CD1c-positive myeloid dendritic cell (primary cell): Measurements from ENCODE around the gene THYN1.
A peak's percentile ranks its signal among the peaks of the same experiment; 100 is the strongest.
"Not testable (repeated sequence)": the region's sequence is repeated elsewhere in the genome, so short reads cannot be mapped to it uniquely, and the experiment has no call there.

ENCODE experiments used
- DNase-seq: peaks from one replicate; pipeline ENCODE4 v3.0.0-alpha.2; 2016; ENCODE audit errors: extremely low spot score

Gene THYN1

DNA sequence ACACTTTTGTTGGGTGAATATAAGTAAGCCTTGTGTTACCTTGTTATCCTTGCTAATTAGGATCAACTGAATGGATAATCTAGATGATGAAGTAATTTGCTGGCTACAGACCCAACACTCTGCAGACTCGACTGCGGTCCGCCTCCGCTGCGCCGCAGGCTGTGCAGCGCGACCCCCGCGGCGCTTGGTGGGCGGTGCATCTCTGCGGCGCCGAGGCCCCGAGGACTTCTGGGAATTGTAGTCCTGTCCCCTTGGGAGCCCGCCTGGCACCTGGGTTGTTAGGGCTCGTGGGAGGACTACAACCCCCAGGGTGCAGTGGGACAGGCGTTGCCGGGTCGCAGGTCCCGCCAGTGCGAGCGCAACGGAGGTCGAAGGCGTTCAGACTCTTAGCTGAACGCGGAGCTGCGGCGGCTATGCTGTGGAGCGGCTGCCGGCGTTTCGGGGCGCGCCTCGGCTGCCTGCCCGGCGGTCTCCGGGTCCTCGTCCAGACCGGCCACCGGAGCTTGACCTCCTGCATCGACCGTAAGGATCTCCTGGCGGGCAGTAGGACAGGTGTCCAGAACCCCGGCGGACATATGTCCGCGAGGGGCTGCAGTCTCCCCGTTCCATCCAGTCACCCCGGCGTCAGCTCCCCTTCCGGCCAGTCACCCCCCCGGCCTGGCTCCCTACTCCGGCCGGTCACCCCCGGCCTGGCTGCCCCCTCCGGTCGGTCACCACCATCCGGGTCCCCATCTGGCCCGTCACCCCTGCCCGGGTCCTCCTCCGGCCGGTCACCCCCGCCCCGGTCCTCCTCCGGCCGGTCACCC lies at the start of gene THYN1, which contains the start of gene ACAD8:
TSS of gene THYN1 (minus strand) at position 165 of the 806 bp plus-strand sequence. CDS start 470 bp downstream, outside the sequence.
TSS of gene ACAD8 (plus strand) at position 381 of the 806 bp plus-strand sequence. CDS start at position 414, 33 bp downstream.
- peak; percentile 97 for DNase-seq

DNA sequence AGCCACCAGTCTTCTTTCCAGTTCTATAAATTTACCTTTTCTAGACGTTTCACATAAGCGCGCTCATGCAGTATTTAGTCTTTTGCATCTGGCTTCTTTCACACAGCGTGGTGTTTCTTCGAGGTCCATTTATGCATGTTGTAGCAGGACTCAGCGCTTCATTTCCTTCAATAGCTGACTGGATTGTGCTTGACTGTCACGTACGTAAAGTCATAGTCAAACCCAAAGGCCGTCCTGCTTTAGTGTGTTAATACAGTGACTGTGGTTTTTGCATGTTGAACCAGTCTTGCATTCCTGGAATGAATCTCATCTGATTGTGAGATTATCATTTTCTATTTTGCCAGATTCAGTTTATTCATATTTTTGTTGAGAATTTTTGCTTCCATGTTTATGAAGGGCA lies 41.5 kb upstream of the THYN1 start:
- no peak for DNase-seq

DNA sequence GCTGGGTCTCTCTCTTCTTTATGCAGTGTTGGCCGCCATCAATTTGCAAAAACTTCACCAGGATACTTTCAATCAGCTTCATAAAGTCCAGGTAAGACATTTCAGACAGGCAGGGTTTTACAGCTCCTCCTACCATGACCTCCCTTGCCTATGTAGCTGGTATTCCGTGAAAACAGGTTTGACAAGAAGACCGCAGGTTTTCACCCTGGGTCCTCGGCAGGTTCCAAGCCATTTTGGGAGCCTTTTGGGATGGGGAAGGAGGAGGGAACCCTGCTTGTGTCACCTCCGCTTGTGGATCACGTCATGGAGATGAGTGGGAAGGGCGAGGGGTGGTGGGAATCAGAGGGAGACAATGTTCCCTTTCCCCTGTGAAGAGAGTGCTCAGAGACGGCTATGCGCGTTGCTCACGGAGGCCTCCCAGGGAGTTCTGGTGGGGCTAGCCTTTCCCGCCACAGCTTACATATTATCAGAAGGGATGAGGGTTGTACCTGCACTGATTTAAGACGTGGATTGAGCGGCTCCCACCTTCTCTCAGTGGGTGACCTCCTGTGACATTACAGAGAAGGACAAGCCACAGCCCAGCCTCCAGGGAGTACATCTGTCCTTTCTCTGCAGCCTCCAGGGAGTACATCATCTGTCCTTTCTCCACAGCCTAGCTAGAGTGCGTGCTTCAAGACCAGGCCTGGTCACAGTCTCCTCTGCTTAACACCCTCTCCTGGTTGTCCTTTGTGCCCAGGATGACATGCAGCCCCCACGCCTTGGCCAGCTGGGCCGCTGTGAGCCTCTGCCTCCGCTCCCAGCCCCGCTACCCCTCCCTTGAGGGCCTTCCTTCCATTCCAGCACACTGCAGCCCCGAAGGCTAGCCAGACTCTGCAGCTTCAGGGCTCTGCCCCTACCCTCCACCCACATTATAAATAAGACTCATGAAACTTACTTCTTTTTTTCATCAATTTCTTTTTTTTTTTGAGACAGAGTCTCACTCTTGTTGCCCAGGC lies 40.3 kb upstream of the THYN1 start:
- DNase-seq: no peak

DNA sequence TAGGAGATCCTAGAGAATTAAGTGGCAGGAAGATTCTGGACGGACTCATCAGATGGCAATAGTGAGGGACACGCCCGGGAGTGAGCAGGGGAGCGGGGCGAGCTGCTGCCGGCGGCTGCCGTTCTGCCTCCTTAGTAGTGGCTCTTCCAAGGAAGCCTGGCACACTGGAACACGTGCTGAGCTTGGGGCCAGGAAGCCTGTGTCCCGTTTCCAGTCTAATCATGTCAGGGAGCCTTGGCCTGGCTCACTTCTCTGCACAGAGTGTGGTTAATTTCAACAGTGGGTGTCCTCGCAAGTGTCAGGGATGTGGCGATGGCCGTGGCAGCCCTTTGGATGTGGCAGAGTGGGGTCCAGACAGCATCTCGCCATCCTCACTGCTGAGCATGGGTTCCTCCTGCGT lies 39.5 kb upstream of the THYN1 start:
- DNase-seq: no peak

DNA sequence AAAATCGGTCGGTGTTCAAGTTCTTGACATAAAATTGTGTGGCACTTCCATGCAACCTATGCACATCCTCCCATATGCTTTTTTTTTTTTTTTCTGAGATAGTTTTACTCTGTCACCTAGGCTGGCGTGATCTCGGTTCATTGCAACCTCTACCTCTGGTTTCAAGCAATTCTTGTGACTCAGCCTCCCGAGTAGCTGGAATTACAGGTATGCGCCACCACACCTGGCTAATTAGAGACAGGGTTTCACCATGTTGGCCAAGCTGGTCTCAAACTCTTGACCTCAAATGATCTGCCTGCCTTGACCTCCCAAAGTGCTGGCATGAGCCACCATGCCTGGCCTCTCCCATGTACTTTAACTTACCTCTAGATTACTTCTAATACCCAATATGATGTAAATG lies 38.0 kb upstream of the THYN1 start:
- DNase-seq: no peak

DNA sequence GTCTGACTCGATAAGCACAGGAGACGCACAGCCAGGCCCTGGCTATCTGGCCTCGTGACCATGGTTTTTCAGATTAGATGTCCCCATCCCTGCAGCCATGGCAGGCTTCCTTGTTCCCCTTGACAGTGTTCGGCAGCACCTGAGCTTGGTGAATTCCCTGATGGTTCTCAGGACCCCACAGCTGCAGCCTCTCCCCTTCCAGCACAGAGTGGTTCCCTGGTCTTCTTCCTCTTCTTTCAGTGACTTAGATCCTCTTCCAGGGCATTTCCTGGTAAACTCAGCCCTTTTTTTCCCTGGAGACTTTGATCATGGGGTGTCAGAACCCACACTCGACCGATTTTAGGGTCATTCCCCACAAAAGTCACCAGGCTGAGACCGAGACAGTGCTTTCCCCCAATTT lies 37.5 kb upstream of the THYN1 start:
- no peak for DNase-seq

DNA sequence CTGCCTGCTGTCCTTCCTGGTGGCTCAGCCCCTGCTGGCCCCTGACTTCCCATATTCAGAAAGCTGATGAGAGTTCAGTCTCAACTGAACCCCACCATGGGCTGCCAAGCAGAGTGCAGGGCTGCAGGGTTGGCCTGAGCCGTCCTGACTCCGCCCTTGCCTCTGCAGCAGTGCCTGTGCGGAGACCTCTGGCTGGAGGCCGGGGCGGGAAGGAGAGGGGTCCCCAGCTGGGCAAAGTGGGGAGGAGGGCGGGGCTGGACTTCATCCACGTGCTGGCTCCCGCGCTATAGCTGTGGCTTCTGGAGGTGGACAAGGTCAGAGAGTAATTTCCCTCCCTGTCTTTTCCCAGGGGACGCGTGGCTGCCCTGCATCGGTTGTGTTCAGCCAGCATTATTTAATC lies 36.6 kb upstream of the THYN1 start:
- no peak for DNase-seq

DNA sequence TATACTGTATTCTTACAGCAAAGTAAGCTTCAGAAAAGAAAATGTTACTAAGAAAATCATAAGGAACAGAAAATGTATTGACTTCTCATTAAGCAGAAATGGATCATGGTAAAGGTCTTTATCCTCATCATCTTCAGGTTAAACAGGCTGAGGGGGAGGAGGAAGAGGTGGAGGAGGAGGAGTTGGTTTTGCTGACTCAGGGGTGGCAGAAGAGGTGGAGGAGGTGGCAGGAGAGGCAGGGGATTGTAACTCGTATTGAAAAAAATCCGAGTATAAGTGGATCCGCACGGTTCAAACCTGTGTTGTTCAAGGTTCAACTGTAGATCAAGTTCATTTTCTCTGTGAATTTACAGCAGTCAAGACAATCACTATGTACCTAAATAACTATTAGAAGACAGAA lies 36.0 kb upstream of the THYN1 start:
- no peak for DNase-seq

DNA sequence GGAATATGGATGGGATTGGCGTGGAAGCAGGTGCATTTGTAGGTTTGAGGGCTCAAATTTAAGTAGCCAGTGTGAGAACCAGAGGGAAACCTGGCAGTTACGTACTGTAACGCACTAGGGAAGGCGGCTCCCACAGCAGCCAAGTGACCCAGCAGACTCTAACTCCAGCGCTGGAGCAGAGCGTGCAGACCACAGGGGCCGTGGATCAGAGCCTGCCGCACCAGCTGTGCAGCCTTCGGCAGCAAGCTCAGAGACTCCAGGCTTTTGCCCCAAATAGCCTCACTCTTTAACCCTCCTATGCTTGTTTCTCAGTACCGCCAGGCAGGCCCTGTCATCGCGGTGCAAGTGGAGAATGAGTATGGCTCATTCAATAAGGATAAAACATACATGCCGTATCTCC lies 35.3 kb upstream of the THYN1 start:
- no peak for DNase-seq

DNA sequence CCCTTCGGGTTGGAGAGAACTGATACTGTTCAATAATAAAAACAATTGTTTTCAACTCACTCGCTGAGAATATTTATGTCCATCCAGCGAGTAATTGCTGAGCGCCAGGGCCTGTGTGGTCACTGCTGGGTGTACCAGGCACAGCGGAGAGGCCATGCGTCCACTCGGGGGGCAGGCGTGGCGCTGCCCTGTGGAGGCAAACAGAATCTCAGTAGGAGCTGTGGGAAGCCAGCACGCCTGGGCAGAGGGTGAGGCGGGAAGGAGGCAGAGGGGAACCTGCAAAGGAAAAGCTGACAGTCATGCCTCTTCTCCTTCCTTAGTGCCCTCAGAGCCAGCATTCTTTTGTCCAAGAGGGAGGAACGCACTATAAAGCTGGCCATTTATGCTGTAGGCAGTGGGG lies 34.4 kb upstream of the THYN1 start:
- DNase-seq: no peak

DNA sequence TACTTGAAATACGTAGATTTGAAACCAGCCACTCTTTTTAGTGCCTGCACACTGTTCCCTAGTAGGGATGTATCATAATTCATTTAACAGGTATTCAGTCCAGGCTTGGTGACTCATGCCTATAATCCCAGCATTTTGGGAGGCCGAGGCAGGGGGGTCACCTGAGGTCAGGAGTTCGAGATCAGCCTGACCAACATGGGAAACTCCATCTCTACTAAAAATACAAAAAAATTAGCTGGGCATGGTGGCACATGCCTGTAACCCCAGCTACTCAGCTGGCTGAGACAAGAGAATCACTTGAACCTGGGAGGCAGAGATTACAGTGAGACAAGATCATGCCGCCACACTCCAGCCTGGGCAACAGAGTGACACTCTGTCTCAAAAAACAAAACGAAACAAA lies 31.2 kb upstream of the THYN1 start:
- DNase-seq: not testable (repeated sequence)

DNA sequence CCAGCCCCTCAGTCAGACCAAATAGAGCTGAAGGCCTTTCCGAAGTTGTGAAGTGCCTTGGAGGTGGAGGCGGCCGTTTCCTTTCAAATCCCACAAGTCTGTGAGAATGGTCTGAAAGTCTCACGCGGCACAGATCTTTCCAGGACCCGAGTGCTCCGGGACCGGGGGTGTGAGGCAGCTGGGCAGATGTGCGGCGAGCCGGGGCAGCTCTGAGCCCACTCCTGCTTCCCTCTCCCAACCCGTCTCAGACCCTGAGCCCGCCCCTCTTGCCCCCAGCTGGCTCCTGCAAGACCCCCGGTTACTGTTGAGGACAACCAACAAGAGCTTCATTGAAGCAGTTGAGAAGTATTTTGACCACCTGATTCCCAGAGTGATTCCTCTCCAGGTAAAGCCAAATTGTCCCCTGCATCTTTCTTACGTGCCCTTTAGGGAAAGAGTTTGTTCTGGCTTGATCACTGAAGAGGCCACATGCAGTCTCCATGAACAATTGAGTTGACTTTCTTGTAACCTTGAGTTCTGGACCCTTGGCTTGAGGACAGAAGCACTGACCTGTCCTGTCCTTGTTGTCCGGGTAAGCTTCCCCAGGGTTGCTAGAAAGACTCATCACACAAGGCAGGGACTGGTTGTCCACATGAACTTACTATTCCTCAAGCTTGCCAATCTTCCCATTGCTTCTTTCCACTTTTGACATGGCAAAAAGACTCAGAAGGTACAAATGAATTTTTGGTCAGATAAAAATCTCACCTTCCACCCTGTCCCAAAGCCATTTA lies 30.5 kb upstream of the THYN1 start:
- DNase-seq: no peak

DNA sequence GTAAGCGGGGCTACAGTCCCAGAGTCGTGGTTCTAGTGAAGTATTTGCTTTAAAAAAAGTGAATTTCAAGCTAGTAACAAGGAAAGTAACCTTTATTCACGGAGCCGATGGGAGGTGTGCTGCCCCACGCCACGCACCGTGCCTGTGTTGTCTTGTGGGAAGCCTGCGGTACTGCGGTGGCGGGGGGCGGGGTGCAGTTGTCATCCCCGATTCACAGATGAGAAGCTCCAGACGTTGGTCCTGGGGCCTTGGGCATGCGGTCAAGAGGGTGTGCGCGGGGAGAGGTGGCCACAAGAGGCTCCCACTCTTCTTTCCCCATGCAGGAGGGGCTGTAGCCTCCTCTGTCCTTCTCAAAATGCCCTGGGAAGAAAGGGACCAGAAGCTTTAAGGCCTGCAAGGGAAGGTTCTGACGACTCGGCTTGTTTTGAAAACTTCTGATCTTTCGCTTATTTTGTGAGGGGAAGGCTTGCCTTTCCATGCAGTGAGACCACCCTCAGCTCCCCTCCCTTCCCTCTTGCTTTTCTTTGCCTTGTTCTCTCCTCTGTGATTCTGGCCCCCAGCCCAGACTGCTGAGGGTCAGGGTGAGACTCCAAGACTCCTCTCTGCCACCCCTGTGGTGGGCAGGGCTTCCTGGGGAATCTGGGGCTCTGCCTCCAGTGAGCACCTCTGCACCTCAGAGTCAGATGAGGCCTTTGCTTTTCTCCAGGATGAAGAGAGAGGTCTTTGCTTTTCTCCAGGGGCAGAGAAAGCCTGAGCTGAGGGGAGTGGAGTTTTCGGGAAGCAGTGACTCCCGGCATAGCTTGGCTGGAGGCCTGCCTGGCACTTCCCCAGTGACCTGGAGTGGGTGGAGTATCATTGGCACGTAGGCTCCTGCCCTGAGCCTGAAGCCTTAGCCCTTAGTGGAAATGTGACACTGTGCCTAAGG lies 29.2 kb upstream of the THYN1 start:
- DNase-seq: no peak

DNA sequence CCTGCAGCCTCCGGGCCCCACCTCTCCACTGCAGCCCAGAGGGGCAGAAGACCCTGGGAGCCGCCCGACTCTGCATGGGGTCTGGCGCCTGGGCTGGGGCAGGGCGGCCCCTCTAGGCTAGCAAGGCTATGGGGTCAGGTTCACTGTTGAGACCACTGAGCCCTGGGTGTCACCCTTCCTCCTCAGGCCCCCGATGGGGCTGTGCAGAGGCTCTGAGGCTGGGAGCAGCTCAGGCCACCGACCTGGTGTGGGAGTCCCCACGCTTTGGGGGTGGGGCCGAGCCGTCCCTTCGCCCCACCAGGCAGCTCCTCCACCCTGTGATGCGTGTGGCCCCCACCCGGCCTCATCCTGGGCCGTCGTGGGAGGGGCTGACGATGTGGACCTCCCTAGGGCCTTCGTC lies 28.5 kb upstream of the THYN1 start:
- DNase-seq: not testable (repeated sequence)

DNA sequence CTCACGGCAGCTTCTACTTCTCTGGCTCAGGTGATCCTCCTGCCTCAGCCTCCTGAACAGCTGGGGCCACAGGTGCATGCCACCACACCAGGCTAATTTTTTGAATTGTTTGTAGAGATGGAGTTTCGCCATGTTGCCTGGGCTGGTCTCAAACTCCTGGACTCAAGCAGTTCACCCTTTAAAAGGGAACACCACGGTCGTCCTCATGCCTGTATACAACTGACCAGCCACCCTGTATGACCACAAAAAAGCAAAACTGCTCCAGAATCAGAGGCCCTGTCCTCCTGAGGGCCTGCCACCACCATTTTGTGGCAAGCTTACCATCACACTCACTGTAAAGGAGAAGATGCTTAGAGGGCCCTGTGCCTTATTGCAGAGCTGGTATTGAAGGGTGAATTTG lies 25.2 kb upstream of the THYN1 start:
- DNase-seq: no peak

DNA sequence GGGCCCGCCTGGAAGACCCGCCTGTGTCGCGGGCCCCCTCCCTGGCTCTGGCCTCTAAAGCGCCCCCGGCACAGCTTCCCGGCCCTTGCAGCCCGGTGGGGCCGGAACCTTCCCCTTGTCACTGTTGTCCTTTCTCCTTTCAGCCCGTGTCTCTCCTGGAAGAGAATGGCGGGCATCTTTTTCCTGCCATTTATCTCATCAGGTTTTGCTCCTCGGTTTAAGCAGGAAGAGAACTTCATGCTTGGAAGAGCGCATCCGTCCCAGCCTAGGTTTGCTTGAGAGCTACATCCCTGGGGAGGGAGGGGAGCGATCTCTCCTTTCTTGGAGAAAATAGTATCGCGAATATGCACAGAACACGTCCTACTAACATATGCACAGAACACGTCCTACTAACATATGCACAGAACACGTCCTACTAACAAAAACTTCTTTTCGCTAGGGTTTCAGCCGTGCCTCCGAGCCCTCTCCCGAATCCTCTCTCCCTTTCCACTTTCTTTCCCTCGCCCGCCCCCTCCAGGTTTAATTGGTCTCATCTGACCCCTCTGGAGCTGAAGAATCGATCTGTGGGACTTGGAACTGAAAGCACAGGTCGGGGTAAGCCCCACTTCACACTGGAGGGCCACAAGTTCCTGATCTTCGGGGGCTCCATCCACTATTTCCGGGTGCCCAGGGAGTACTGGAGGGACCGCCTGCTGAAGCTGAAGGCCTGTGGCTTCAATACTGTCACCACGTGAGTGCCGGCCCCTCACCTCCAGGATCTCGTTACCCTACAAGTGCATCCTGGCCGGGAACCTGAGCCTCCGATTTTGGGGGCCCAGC lies 24.2 kb upstream of the THYN1 start:
- no peak for DNase-seq

DNA sequence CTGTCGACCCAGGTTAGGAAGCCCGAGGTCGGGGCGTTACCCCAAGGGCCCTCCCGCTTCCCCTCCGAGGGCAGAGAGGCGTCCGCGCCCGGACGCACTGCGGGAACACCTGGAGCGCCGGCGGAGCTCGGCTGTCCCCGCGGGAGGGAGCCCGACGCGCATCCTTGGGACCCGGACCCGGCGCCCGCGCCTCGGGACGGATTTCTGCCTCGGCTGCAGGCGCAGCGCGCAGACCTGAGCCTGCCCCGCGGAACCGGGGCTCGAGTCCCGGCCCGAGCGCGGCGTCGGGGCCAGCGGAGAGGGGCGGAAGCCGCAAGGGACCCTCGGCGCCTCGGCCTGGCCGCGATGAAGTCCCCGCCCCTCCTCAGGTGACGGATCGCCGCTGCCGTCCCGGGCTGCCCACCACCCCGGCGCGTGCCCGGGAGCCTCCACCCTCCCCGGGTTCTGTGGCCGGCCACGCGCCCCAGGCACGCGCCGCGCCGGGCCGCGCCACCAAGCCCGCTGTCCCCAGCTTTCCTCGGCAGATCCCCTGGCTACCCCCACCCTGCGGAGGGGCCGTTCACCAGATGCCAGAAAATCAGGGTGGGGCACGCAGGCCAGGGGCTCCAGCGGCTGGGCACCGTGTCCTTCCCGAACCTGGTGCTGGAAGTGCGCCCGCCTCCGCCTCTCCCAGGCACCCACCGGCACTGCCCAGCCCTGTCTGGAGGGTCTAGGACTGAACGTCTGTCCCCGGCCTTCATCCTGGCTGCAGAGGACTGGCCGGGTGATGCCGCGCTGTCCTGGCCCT lies 23.4 kb upstream of the THYN1 start:
- DNase-seq: no peak

DNA sequence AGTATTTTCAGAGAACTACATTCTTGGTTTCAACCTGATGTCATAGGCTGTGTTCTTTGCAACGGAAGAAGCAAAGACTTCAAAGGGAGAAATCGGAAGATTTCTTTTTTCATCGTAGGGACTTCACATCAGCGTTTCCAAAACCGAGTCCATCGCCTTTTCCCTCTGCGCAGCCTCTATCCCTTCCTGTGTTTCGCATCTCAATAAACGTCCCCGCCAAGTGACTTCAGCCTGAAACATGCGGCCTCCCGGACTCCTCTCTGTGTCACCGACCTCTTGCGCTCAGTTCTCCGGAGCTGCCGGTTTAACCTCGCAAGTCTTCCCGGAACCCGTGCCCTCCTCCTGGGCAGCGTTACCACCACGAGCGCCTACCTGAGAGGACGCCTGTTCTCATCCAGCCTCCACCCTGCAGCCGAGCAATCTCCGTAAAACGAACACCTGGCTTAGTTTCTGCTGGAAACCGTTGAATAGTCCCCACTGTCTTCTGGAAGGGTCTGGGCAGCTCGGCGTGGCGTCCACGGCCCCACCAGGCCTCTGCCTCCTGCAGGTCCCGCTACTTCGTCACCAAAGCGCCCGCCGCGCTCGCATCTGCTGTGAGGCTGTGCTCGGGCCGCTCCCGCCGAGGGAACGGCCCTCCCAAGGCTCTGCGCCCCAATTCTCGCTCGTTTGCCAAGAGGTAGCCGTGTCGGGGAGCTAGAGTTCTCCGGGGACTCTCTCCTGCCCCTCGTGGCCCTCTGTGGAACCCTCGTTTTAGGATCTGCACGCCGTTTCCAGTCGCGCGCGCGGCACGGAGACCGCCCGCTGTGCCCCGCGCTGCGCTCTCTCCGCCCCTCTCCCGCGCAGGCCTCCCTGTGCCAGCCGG lies 22.6 kb upstream of the THYN1 start, which contains the start of gene GLB1L3:
TSS of gene GLB1L3 (plus strand) at position 846 of the 862 bp plus-strand sequence. CDS start 362 bp downstream, outside the sequence.
- peak; percentile 60 for DNase-seq
